Activated CD4-positive, CD25-positive, alpha-beta regulatory T cell treated with anti-CD3 and anti-CD28 coated beads, Interleukin-2, amount 50 U/mL, for 72 hours (primary cell): ENCODE data around the gene KIF2B.
"Not testable (repeated sequence)": the region's sequence is repeated elsewhere in the genome, so short reads cannot be mapped to it uniquely, and the experiment has no call there.

ENCODE experiments used
- DNase-seq: peaks from one replicate; pipeline ENCODE4 v3.0.0; 2021

KIF2B gene, protein sequence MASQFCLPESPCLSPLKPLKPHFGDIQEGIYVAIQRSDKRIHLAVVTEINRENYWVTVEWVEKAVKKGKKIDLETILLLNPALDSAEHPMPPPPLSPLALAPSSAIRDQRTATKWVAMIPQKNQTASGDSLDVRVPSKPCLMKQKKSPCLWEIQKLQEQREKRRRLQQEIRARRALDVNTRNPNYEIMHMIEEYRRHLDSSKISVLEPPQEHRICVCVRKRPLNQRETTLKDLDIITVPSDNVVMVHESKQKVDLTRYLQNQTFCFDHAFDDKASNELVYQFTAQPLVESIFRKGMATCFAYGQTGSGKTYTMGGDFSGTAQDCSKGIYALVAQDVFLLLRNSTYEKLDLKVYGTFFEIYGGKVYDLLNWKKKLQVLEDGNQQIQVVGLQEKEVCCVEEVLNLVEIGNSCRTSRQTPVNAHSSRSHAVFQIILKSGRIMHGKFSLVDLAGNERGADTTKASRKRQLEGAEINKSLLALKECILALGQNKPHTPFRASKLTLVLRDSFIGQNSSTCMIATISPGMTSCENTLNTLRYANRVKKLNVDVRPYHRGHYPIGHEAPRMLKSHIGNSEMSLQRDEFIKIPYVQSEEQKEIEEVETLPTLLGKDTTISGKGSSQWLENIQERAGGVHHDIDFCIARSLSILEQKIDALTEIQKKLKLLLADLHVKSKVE

GRCh38 chr17:53822764-53823163 is at the start of gene KIF2B:
Gene KIF2B, plus strand, starts transcription at chr17:53822927. Its CDS starts 107 bp downstream, at chr17:53823034.
- no peak for DNase-seq

DNA sequence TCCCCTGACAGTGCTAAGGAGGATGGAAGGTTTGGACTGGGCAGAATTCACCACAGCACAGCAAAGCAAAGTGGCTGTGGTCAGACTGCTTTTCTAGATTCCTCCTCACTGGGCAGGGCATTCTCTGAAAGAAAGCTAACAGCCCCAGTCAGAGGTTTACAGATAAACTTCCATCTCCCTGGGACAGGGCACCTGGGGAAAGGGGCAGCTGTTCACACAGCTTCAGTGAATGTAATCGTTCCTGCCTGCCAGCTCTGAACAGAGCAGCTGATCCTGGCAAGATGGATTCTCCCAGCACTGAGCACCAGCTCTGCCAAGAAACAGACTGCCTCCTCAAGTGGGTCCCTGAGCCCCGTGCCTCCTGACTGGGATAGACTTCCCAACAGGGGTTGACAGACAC is 42.4 kb upstream of the KIF2B start:
- DNase-seq, result no peak

GRCh38 chr17:53791551-53791950 is 31.2 kb upstream of the KIF2B start:
- no peak for DNase-seq

DNA sequence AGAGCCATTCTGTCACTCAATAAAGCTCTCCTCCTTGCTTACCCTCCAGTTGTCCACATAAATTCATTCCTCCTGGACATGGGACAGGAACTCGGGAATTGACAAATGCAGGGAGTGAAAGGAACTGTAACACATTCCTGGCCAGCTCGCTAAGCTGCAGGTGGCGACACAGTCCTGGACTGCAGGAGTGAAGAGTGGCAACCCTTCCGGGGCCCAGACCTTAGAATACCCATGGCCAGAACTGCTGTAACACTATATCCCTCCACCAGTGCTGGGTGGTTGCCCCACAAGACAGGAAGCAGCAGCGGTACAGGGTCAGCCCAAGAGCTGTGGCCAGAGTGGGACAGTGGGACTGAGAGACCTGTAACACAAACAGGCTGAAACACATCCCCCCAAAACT is 30.3 kb upstream of the KIF2B start:
- no peak for DNase-seq

GRCh38 chr17:53792997-53793396 is 29.7 kb upstream of the KIF2B start:
- no peak for DNase-seq

GRCh38 chr17:53794875-53795274 is 27.9 kb upstream of the KIF2B start:
- no peak for DNase-seq

DNA sequence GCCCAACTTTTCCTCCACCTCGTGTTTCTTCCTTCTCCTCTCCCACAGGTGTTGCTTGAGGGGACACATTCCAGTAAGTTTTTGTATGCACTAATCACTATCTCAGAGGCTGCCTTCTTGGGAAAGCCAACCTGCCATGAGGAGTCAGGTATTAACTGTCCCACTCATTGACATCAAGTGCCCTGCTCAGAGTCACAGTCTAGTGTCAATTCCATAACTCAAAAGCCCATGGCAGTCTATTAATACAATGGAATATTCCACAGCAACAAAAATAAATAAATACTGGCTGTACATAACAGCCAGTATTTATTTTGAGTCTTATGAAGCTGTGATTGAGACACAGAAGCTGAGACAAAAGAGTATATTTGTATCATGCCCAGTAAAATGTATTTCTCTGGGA is 26.1 kb upstream of the KIF2B start:
- no peak for DNase-seq

- DNase-seq, result no peak
These were observed 25.2 kb upstream of the KIF2B start for GRCh38 chr17:53797501-53797900.

- DNase-seq, result no peak
These were observed 18.3 kb upstream of the KIF2B start for GRCh38 chr17:53804437-53804836.

- DNase-seq, result no peak
These were observed 16.3 kb upstream of the KIF2B start for GRCh38 chr17:53806473-53806872.

GRCh38 chr17:53807286-53807685 is 15.4 kb upstream of the KIF2B start:
- no peak for DNase-seq

GRCh38 chr17:53818271-53818670 is 4.5 kb upstream of the KIF2B start:
- DNase-seq, result no peak

DNA sequence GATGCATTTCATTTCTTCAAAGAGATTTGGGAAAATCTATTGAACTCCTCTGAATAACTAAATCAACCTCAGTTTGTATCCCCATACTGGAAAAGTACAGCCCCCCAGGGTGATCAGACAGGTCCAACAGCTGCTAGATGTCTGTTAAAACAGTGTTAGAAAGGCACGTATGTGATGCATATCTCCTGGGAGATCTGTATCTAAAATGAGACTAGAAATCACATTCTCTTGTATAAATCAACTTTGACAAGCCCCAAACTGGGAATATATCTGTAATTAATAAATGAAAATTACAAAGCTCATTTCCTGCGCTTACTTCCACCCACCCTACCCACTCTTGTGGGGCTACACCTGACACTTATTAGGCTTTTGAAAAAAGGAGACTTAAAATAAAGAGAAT is 3.8 kb upstream of the KIF2B start:
- DNase-seq, result no peak

- no peak for DNase-seq
These were observed 2.8 kb upstream of the KIF2B start for GRCh38 chr17:53819956-53820355.

DNA sequence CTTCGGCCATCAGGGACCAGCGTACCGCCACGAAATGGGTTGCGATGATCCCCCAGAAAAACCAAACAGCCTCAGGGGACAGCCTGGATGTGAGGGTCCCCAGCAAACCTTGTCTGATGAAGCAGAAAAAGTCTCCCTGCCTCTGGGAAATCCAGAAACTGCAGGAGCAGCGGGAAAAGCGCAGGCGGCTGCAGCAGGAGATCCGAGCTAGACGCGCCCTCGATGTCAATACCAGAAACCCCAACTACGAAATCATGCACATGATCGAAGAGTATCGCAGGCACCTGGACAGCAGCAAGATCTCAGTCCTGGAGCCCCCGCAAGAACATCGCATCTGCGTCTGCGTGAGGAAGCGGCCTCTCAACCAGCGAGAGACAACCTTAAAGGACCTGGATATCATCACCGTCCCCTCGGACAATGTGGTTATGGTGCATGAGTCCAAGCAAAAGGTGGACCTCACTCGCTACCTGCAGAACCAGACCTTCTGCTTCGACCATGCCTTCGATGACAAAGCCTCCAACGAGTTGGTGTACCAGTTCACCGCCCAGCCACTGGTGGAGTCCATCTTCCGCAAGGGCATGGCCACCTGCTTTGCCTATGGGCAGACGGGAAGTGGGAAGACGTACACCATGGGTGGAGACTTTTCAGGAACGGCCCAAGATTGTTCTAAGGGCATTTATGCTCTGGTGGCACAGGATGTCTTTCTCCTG is 769 bp downstream of the KIF2B start:
- DNase-seq, result no peak

DNA sequence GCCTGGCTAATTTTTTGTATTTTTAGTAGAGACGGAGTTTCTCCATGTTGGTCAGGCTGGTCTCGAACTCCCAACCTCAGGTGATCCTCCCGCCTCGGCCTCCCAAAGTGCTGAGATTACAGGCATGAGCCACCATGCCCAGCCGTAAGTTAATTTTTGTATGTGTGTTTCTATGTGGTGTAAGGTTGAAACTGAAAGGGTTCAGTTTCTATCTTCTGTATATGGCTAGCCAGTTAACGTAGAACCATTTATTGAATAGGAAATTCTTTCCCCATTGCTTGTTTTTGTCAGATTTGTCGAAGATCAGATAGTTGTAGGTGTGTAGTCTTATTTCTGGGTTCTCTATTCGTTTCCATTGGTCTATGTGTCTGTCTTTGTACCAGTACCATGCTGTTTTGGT is 12.0 kb downstream of the KIF2B start:
- not testable (repeated sequence) for DNase-seq

DNA sequence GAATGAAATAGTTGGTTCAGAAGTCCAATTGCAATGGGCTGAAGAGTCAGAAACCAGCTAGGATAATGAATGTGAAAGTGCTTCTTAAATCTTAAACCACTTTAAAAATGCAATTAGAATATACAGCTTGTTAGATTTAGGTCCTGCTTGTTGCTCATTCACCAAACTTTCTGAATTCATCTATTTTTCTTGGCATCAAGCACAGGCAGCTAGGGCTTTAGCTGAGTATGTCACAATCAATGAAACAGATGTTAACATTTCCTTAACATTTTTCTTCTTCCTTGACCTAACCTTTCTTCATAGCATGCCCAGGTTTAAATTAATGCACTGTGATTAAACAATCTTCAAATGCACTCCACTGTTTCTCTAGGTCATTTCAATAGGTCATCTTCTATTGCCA is 14.4 kb downstream of the KIF2B start:
- no peak for DNase-seq

- DNase-seq, result no peak
These were observed 21.9 kb downstream of the KIF2B start for GRCh38 chr17:53844491-53845107.

GRCh38 chr17:53871128-53871527 is 48.4 kb downstream of the KIF2B start:
- DNase-seq, result not testable (repeated sequence)
